Retinal pigment epithelial cell (primary cell): ENCODE data around the gene LRP8.
A peak's percentile ranks its signal among the peaks of the same experiment; 100 is the strongest.

Source experiments
- DNase-seq: peaks from one replicate; pipeline ENCODE4 v3.0.0-alpha.2; 2010; ENCODE audit warnings: low read depth
- H3K4me3 ChIP-seq: 2 replicates; pipeline ENCODE4 v1.5.1; 2011; ENCODE audit warnings: mild to moderate bottlenecking, low read length, control low read depth, moderate library complexity
- TF ChIP-seq, protein P1 (sequence below): conservative IDR thresholded peaks from 2 replicates; pipeline ENCODE4 v1.5.1; 2011; ENCODE audit warnings: low read depth, low read length, control low read depth, inconsistent platforms

Gene LRP8

DNA sequence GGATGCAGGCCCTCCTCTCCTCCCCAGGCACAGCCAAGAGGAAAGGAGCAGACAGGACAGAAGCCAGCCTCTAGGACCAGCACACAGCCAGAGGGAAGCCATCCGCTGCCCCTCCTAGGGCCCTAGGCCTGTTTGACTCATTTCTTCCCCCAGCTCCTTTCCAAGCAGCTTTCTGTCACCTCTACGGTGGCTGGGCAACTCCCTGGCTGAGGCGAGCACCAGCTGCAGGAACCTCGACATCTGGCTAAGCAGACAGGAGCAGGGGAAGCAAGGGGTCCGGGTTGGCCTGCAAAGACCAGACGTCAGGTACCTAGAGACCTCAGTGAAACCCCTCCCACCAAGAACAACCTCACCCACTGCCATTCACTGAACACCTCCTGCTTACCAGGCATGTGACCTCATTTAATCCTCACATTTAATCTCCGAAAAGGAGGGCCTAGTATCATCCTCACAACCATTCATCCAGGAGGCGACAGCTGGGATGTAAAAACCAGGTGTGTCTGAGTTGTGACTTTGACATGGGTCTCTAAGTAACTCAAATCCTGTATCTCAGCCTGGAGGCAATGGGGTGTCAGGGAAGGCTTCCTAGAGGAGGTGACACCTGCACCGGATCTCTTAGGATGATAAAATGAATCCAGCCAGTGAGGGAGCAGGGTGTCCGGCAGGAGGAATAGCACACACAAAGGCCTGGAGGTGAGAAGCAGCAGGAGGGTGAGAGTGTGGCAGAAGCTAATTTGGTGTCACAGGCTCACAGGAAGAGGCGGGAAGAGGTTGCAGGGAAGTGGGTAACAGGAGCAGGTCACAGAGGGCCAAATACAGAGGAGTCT is 5.9 kb downstream of the LRP8 start:
- TF ChIP-seq, protein P1, sequence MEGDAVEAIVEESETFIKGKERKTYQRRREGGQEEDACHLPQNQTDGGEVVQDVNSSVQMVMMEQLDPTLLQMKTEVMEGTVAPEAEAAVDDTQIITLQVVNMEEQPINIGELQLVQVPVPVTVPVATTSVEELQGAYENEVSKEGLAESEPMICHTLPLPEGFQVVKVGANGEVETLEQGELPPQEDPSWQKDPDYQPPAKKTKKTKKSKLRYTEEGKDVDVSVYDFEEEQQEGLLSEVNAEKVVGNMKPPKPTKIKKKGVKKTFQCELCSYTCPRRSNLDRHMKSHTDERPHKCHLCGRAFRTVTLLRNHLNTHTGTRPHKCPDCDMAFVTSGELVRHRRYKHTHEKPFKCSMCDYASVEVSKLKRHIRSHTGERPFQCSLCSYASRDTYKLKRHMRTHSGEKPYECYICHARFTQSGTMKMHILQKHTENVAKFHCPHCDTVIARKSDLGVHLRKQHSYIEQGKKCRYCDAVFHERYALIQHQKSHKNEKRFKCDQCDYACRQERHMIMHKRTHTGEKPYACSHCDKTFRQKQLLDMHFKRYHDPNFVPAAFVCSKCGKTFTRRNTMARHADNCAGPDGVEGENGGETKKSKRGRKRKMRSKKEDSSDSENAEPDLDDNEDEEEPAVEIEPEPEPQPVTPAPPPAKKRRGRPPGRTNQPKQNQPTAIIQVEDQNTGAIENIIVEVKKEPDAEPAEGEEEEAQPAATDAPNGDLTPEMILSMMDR, result no peak
- no peak overlapping the region for H3K4me3 ChIP-seq
- DNase-seq, result no peak

DNA sequence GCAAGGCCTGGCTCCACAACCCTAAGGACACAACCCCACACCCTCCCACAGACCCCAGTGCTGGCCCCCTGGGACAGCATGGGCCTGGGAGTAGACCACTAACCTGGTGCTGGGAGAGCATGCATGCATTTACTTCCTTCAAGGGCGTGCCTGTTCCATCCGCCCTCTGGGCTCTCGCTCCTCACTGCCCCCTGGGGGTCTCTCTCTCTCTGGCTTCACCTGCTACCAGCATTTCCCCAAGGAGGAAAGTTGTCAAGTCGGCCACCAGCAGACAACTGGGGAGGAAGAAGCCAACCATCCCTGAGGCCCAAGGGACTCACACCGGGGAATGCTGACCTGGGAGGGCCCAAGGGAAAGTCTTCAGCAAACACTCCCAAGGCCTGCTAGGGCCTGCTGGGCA is 6.5 kb downstream of the LRP8 start:
- no peak overlapping the region for H3K4me3 ChIP-seq
- DNase-seq, result no peak
- TF ChIP-seq, protein P1, result peak; percentile 56

DNA sequence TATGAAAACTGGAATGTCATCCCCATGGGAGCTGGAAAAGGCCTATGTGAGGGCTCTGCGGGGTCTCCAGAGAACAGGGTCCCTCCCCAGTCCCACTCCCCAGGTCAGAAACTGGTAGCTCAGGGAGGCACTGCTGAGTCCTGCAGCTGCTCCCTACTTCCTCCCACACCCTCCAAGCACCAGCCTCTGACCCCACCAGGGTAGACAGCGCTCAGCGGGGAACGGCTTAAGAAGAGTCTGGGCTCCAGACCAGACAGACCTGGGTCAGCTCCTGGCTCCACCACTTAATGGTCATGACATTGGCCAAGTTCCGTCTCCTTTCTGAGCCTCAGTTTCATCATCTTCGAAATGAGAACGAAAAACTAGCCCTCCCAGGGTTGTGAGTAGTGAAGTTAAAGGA is 7.2 kb downstream of the LRP8 start:
- TF ChIP-seq, protein P1, result no peak
- H3K4me3 ChIP-seq, result no peak overlapping the region
- DNase-seq, result no peak

DNA sequence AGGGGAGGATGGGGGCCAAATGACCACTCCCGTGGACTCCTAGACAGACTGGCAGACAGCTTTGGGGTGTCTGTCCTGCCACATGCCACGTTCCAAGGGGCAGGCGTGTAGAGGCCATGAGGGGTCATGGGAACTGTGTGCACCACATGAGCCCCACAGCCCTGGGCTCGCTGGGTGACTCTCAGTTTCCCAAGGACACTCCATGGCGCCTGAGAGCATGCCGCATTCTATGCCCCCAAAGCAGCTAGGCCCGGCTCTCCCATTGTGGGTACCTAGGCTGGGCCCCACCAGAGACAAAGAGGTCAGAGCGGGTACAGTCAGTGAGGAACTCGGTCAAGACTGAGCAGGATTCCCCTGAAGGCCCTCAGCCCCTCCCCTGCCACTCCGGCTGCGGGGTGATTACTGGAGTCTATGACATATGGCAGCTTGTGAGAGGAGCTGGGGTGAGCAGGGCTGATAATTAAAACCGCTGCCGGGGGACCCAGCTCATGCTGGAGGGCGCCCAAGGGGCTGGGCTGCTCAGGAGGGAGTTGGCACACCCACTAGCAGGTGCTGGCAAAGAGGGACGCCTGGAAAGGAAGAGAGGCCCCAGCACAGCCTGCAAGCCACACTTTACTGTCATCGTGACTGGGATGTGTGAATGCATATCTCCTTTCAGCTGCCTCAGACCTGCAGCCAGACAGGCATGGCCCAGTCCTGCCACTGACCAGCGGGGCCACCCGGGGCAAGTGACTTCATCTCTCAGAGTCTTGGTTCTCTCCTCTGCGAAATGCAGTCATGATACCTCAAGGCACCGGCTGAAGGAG is 8.4 kb downstream of the LRP8 start:
- DNase-seq, result no peak
- TF ChIP-seq, protein P1, result no peak
- H3K4me3 ChIP-seq, result no peak overlapping the region

DNA sequence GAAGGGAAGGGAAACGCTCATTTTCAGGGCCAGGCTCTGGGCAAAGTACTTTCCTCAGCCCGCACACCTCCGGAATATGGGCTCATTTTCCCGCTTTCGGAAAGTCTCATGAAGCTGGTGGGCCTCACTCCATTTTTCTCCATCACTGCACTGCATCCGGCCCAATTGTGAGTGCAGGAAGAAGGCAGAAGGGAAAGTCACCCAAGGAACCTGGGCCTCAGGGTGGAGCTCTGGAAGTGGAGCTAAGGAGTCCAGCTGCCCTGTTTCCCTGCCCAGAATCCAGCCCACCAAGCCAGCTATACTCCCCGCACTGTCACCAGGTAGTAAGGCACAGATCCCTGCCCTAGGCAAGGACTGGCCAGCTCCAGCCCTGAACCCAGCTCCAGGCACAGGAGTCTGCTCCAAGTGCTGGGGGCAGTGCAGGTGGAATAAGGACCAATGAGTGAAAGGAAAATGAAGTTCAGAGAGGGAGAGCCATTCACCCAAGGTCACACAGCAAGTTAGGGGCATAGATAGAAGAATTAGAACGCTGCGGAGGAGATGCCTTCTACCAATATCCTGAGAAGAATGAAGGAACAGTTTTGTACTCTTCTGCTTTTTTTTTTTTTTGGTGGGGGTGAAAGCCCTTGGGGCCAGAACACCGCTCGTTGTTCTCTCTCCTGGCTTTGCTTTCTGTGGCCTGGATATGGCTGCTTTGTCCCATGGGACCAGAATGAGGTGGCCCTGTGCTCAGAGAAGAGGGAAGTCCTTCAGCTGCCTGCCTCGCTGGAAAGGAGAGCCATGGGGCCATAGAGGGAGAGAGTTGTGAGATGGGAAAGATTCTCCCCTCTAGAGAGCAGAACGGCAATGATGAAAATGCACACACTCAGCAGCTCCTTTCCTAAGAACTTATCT is 10.0 kb downstream of the LRP8 start:
- H3K4me3 ChIP-seq, result no peak overlapping the region
- no peak for DNase-seq
- TF ChIP-seq, protein P1, result no peak

DNA sequence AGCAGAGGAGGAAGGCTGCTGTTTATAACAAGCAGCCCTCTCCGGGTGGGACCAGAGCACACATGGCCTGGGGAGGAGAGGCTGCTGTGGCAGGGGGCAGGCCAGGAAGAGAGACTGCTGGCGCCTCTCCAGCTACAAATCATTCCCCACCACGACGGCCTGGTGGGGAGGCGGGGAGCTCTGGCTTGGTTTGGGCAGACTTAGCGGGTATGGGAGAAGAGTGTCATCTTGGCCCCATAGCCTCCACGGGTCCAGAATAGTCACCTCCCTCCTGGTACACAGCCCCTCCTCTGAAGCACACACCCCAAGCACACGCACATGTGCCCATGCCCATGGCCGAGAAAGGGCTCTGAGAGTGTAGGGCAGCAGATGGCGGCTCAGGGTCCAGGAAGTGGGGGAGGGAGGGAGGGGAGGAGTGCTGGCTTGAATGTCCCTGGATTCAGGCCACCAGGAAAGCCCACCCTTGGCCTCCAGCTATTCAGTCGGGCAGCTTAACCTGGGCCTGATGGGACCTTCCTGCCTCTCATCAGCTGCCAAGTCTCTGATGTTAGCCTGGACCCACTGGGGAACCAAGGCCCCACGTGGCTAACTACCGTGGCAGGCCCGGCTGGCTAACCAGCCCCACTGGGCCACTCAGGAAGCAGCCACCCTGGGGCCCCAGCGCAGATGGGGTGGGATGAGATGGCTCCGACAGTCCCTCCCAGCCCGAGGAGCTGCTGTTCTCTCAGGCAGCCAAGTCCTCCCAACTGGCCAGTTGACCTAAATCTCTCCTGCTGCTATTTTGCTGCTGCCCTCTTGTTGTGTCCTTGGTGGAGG is 10.9 kb downstream of the LRP8 start:
- no peak for DNase-seq

More for the DNA sequence above, 10.9 kb downstream of the LRP8 start:
- H3K4me3 ChIP-seq, result no peak overlapping the region
- TF ChIP-seq, protein P1, result no peak
